Stimulated activated CD4-positive, alpha-beta T cell treated with anti-CD3 and anti-CD28 coated beads, Interleukin-1b, Interleukin-23, amount 100 ng/mL, for 24 hours (primary cell): Measurements from ENCODE around the gene TGIF2.
"Not testable (repeated sequence)": the region's sequence is repeated elsewhere in the genome, so short reads cannot be mapped to it uniquely, and the experiment has no call there.

ENCODE experiments used
- DNase-seq, 4 experiments: peaks; one replicate each; pipeline ENCODE4 v3.0.0-alpha.2; 2020; ENCODE audit warnings: low read depth in 4 of 4, low spot score in 1 of 4

Gene TGIF2

GRCh38 chr20:36611625-36612024 lies 38.2 kb downstream of the TGIF2 start:
- DNase-seq: no peak

- DNase-seq: no peak
Measured at GRCh38 chr20:36613974-36614373, 40.6 kb downstream of the TGIF2 start.

- no peak for DNase-seq
Measured at GRCh38 chr20:36614781-36615557, 41.6 kb downstream of the TGIF2 start.

- DNase-seq: no peak
Measured at GRCh38 chr20:36620917-36621316, 47.5 kb downstream of the TGIF2 start.

GRCh38 chr20:36623444-36623843 lies 50.0 kb downstream of the TGIF2 start:
- DNase-seq: no peak

GRCh38 chr20:36624068-36624943 lies 50.9 kb downstream of the TGIF2 start:
- DNase-seq: no peak

- DNase-seq: no peak
Measured at GRCh38 chr20:36624944-36625324, 51.5 kb downstream of the TGIF2 start.

- DNase-seq: no peak
Measured at GRCh38 chr20:36628076-36628475, 54.7 kb downstream of the TGIF2 start.

GRCh38 chr20:36629719-36630681 lies 56.6 kb downstream of the TGIF2 start:
- no peak for DNase-seq

- DNase-seq: no peak
Measured at GRCh38 chr20:36631646-36632045, 58.2 kb downstream of the TGIF2 start.

- no peak for DNase-seq
Measured at GRCh38 chr20:36632147-36632486, 58.7 kb downstream of the TGIF2 start.

- no peak for DNase-seq
Measured at GRCh38 chr20:36632487-36633284, 59.3 kb downstream of the TGIF2 start.

GRCh38 chr20:36633285-36633772 lies 59.9 kb downstream of the TGIF2 start:
- DNase-seq: no peak

- DNase-seq: no peak
Measured at GRCh38 chr20:36634342-36634741, 60.9 kb downstream of the TGIF2 start.

- DNase-seq: not testable (repeated sequence)
Measured at GRCh38 chr20:36638876-36639400, 65.5 kb downstream of the TGIF2 start.

GRCh38 chr20:36641506-36641843 lies 68.1 kb downstream of the TGIF2 start:
- no peak for DNase-seq

- no peak for DNase-seq
Measured at GRCh38 chr20:36642136-36642535, 68.7 kb downstream of the TGIF2 start.
